Mononuclear cell (primary cell): ENCODE results near the gene PGLYRP2. TPM values are rescaled to one million over a fixed set of nuclear protein-coding genes. Genes with fewer than 3 reads are reported as not detected.

Source experiments
- H3K27me3 ChIP-seq: 2 replicates; pipeline ENCODE4 v1.6.0; 2011; ENCODE audit warnings: low read length, control low read depth; ENCODE audit not compliant: insufficient read depth
- H3K4me1 ChIP-seq: 2 replicates; pipeline ENCODE4 v1.5.1; 2011; ENCODE audit warnings: mild to moderate bottlenecking, low read length, control low read depth; ENCODE audit not compliant: insufficient read depth
- H3K4me3 ChIP-seq: 2 replicates; pipeline ENCODE4 v1.5.1; 2011; ENCODE audit warnings: mild to moderate bottlenecking, low read length, moderate library complexity
- H3K9me3 ChIP-seq: 2 replicates; pipeline ENCODE4 v1.5.1; 2011; ENCODE audit warnings: low read depth, mild to moderate bottlenecking, control low read depth, low read length
- total RNA-seq: library from RNA; depleted of rRNA; stranded (reverse); fragments of >200 nt; gene quantifications from one replicate; pipeline ENCODE4 v1.2.3, GENCODE V29; 2012

PGLYRP2 gene
- total RNA-seq, 1 donor = not detected

DNA sequence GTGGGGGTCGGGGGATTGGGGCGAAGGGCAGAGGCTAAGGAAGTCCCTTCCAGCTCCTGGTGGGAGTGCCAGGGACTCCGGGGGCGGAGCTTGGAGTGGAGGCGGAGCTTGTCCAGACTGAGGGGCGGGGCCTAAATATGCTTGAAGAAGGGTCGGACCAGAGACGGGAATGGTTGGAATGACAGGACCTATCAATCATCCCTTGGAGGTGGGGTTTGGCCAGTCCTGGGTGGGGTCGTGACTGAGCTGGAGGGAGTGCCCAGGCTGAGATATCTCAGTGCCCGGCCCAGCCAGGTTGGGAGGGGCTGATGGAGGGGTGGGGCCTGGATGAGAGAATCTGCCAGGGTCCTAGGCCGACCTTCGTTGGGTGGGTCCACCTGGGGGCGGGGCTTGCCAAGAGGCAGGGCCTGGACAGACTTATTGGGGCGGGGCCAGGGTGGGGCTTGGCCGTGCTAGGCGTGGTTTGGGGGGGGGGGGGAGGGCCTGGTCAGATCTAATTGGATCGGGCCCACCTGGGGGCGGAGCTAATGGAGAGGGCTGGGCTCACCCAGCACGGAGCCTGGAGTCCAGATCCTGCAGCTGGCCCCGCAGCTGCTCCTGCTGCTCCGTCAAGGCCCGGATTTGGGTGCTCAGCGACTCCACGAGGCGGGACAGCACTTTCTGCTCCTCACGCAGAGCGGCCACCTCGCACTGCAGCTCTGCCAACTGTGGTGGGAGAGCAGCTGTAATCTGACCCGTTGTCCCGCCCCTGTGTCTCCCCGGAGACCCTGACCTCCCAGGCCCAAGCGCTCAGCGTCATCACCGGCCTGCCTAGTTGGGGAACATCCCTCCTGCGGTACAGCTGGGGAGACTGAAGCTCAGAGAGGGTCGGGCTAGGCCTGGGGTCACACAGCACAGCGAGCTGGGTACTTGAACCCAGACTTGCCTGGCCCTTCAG is 26.9 kb downstream of the PGLYRP2 start:
- H3K4me3 ChIP-seq = no peak overlapping the region
- no peaks in the 10 kb centered on the region for H3K27me3 ChIP-seq
- H3K9me3 ChIP-seq = no peaks in the 10 kb centered on the region
- peaks cover 14% of the 10 kb centered on the region for H3K4me1 ChIP-seq

DNA sequence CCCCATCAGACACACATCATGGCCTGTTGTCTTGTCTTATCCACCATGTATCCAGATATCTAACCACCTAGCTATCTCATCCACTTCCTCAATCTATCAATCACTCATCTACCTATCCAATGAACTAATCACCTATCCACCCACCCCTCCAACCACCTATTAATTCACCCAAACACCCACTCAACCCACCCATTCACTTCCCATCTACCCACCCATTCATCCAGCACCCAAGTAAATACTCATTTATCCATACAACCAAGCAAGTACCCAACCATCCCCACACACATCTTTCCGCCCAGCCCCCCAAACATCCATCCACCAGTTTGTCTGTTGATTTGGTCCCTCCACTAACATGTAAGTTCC is 28.8 kb downstream of the PGLYRP2 start:
- Histone ChIP-seq H3K9me3 (no peaks in the 10 kb centered on the region), H3K4me1 (peaks cover 14% of the 10 kb centered on the region), H3K4me3 (no peak overlapping the region), H3K27me3 (no peaks in the 10 kb centered on the region)

DNA sequence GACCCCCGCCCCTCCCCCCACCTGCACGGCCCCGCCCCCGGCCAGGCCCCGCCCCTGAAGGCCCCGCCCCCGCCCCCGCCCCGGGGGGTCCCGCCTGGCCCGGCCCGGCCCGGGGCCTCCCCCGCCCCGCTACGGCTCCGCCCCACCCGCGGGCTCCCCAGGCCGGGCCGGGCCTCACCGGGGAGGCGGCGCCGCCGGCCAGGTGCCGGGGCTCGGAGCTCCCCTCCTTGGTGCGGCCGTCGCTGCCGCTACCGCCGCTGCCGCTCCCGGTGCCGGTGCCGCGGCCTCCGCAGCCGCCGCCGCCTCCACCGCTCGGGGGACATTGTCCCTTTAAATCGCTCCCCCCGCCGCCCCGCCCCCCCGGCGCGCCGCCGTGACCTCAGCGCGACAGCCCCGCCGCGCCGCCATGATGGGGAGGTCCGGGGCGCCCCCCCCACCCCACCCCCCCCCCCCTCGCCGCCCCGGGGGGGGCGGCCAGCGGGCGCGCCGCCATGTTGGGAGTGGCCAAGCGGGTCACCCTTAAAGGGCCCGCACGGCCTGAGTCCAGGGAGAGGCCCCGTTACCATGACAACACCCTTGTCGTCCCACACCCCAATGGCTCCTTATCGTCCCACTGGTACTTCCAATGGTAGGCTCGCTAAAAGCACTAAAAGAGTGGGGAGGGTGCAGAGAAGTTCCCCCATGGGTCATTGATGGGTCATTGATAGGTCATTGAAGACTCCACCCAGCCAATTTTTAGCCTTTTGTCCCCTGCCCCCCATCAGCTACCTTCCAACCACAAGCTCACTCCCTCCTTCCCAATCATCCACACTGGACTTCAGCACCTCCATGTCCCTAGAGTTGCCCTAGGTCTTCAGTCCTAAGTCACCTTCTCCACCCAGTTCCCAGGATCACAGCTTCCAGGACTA is 29.4 kb downstream of the PGLYRP2 start, which contains the start of gene WIZ:
Gene WIZ (minus strand): TSS at position 337 of the 908 bp plus-strand sequence. CDS start 1,649 bp downstream, outside the sequence.
- Histone ChIP-seq H3K9me3 (no peaks in the 10 kb centered on the region), H3K27me3 (no peaks in the 10 kb centered on the region), H3K4me1 (peaks cover 14% of the 10 kb centered on the region), H3K4me3 (peak within 1 kb of the TSS; percentile 38)

DNA sequence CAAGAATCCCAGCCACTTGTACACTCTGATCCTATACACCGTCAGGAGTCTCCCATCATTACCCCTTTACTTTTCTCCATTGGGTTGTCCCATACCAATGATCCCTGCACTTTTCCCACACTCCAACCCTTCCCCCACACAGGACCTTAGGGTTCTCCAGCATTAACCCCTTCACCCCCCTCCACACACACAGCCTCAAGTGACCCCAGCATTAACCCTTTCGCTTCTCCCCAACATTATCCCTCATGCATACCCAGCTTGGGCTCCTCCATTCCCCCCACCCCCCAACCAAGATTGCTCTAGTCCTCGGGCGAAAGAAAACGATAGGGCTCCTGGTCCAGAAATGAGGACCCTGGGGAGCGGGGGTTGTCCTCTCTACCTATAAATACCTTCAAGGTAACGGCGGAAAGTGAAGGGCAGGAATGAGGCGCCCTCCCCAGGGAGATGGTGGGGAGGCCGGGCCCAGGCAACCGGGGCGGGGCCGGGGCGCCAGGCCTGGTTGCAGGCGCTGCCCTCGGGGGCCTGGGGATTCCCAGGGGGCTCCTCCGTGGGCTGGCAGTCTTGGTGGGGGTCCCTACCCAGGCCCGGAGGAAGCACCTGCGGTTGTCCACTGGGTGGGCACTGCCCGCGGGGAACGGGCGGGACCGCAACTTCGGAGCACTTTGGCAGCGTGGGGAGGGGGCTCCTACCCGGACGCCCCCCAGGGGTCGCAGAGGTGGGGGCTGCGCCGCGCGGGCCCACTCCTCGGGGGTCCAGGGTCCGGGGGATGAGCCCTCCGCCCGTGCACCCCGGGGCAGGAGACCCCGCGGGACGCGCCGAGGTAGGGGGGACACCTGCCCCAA is 30.3 kb downstream of the PGLYRP2 start:
- Histone ChIP-seq H3K9me3 (no peaks in the 10 kb centered on the region), H3K4me3 (peak overlapping the region; percentile 38), H3K27me3 (no peaks in the 10 kb centered on the region)

DNA sequence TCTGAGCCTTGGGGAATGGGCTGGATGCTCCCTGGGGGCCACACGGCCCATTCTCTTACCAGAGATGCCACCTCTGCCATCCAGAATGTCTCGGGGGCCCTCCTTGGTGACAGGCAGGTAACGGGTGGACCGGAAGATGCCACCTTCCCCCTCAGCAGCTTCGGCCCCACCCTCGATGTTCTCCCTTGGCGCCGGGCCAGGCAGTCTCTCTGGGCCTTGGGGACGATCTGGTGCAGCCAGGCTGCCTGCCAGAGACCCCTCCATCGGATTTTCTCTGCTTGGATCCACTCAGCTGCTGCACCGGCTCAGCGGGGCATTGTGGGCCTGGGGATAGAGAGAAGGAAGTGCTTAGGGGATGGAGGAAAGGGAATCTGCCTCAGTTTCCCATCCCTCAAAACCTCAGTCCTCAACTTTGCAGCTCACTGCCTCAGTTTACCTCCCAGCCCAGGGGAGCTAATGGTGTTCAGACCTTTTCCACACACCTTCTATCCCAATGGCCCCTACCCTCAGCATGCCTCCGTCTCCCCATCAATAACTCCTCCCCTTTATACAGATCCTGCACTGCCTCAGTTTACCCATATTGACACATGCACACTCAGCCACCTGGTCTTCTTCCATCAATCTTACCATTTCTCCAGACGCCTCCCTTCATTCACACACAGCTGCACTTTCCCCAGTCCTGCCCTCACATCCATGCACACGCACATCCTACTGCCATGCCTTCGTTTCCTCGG is 31.1 kb downstream of the PGLYRP2 start:
- Histone ChIP-seq H3K9me3 (no peaks in the 10 kb centered on the region), H3K4me1 (peaks cover 14% of the 10 kb centered on the region), H3K27me3 (no peaks in the 10 kb centered on the region), H3K4me3 (no peak overlapping the region)

More for the DNA sequence above, 30.3 kb downstream of the PGLYRP2 start:
- H3K4me1 ChIP-seq = peaks cover 14% of the 10 kb centered on the region

DNA sequence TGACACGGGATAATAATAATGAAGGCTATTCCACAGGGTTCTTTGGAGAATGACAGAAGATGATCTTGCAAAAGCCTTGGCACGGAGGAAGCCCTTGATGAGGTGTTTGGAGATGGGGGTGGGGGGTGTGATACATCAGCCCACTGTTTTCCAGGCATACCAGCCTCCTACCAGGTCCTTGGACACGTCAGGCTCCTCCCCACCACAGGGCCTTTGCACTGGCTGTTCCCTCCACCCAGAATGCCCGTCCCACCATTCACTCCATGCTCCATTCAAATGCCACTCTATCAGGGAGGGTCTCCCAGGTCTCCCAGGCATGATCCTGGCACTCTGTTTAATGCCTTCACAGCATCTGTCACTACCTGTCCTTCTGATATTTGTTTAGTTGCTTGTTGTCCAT is 32.2 kb downstream of the PGLYRP2 start:
- H3K27me3 ChIP-seq = no peaks in the 10 kb centered on the region
- no peak overlapping the region for H3K4me3 ChIP-seq
- H3K9me3 ChIP-seq = no peaks in the 10 kb centered on the region
- peaks cover 14% of the 10 kb centered on the region for H3K4me1 ChIP-seq

DNA sequence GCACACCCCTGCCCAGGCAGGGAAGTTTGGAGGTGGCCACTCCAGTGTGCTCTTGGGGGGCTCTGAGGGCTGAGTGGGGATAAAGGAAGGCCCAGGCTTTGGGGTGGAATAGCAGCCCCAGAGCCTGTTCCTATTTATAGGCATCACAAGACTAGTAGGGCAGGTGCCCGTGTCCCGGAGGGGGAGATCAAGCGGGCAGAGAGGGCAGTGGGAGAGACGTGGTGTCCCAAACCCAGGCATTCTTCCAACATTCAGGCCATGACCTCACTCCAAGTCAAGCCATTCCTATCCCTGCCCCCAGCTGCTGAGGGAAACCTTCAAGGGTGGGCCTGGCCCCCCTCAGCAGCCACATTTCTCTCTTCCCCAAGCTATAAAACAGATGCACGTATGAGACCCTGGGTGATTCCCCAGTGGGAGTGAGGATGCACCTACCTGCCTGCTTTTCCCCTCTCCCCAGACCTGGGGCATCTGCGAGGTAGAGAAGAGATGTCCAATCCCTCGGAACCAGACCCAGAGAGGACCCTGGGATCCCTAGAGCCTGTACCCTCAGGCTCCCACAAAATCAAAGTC is 33.4 kb downstream of the PGLYRP2 start:
- Histone ChIP-seq H3K4me3 (no peak overlapping the region), H3K27me3 (no peaks in the 10 kb centered on the region), H3K9me3 (no peaks in the 10 kb centered on the region), H3K4me1 (peaks cover 14% of the 10 kb centered on the region)

DNA sequence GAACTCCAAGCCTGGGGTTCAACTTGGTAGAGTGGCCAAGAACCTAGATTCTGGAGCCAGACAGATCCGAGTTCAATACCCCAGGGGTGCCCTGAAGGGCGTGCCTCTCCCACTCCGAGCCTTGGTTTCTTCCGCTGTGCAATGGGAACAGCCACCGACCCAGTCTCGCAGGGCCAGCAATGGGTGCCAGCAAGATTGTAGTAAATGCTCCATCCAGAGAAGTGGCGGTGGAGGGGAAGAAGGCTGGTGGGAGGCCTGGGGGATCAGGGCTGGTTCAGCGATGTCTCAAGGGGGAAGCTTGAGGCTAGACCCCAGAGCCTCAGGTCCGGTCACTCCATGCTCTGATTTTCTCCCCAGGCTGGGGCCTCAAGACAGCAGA is 34.1 kb downstream of the PGLYRP2 start:
- Histone ChIP-seq H3K27me3 (no peaks in the 10 kb centered on the region), H3K4me3 (no peak overlapping the region), H3K4me1 (peaks cover 11% of the 10 kb centered on the region), H3K9me3 (no peaks in the 10 kb centered on the region)

DNA sequence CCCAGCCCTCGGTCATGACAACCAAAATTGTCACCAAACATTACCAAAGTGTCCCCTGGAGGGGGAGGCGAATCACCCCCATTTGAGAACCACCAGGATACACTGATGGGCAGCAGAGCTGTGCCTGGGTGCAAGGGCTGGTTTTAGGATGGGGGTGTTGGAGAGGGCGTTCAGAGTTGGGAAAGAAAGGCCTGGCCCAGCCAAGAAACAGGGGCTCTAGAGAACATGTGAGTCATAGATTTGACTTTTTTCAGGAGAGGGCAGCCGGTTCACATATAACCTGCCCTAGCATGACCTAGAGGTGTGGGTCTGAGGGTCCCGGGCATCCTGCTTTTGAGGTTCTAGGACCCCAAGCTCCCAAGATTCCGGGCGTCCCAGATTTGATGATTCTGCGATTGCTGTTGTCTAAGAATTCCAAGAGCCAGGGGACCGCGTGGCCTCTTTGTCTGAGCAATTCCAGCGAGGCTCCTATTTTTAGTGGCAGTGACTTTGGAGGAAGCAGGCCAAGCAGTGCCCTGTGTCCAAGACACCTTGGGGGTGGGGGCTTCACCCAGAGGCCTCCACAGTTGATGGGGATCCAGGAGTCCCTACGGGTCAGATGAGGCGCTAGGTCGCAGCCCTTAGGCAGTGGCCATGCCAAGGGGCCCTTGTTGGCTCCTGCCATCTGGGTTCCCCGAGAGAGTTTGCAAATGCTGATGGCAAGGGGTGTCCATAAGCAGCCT is 34.6 kb downstream of the PGLYRP2 start:
- Histone ChIP-seq H3K4me3 (no peak overlapping the region), H3K4me1 (peaks cover 8% of the 10 kb centered on the region), H3K9me3 (no peaks in the 10 kb centered on the region), H3K27me3 (no peaks in the 10 kb centered on the region)

DNA sequence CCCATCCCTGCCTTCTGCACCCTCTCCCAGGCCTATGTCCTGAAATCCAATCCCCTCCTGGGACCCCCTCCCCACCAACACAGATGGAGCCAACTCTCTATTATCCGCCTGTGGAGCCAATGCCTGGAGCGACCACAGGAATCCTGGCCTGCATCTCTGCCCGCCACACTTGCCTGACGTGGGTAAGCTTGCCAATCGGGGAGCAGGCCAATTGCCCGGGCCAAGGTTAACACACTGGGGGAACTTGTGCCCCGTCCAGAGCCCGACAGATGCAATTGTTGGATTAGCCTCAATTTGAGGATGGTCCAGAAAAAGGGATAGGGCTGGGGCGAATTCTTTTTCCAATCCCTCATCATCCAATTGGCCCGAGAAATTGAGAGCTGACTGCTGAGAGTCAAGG is 35.5 kb downstream of the PGLYRP2 start:
- Histone ChIP-seq H3K4me1 (peaks cover 3% of the 10 kb centered on the region), H3K9me3 (no peaks in the 10 kb centered on the region), H3K4me3 (no peak overlapping the region), H3K27me3 (no peaks in the 10 kb centered on the region)

DNA sequence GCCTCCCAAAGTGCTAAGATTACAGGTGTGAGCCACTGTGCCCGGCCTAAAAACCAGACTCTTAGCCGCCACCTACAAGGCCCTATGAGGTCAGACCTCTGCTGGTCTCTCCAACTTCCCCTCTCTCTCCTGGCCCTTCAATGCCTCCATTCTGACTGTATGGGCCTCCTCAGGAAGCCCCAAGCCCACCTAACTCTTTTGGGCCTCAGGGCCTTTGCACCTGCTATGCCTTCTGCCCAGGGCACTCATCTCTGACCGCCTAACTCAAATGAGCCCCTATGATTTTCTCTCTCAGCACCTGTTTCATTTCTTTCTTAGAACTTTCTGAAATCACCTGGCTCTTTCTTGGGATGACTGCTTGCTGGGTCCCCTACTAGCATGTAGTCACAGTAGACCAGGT is 36.0 kb downstream of the PGLYRP2 start:
- H3K4me1 ChIP-seq = no peaks in the 10 kb centered on the region
- H3K27me3 ChIP-seq = no peaks in the 10 kb centered on the region
- H3K4me3 ChIP-seq = no peak overlapping the region
- no peaks in the 10 kb centered on the region for H3K9me3 ChIP-seq

DNA sequence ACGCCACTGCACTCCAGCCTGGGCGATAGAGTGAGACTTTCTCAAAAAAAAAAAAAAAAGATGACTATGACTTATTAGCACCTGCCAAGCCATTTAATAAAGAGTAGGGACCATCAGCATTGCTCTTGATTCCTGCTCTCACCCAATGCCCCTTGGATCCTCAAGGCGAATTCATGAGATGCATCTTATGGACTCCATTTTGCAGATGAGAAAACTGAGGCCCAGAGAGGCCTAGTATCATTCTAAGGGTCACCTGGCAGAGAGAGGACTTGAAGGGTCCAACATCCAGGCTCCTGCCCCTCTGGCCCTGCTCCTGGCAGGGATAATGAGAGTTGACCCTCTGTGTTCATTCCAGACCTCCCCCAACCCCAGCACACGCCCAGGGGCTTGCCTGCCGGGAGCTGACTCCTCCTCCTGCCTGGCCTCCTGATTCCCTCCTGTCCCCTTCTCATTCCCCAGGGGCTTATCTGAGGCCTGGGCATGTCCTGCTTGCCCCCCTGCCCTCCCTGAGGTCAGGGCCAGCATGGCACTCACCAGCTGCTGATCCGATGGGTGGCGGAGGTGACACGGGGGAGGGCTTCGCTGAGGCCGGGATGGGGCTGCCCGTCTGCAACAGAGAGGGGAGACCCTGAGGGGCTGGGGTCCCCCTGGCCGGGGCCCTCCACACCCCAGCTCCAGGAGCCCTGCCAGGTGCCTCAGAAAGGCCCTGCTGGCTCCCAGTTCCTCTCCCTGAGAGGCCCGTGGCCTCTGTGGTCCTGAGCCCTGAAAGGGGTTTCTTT is 37.0 kb downstream of the PGLYRP2 start:
- Histone ChIP-seq H3K4me3 (no peak overlapping the region), H3K4me1 (no peaks in the 10 kb centered on the region), H3K27me3 (no peaks in the 10 kb centered on the region), H3K9me3 (no peaks in the 10 kb centered on the region)

DNA sequence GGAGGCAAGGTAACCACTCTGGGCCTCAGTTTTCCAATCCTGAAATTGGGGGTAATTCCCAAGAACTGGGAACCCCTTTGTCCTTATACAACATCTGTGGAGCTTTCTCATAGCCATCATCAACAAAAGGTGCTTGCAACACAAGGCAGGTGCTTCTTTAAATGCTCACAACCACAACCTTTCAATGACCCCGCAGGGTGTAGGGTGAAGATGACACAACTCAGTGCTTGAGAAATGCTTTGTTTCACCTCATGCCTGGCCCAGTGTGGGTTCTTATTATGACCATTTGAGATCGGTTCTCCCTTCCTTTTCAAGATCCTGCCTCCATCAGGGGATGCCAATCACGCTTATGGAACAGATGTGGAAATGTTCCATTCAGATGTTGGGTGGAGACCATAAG is 38.0 kb downstream of the PGLYRP2 start:
- H3K9me3 ChIP-seq = no peaks in the 10 kb centered on the region
- no peaks in the 10 kb centered on the region for H3K4me1 ChIP-seq
- H3K4me3 ChIP-seq = no peak overlapping the region
- H3K27me3 ChIP-seq = no peaks in the 10 kb centered on the region
